NCI-H187 (cell line): ENCODE measurements around the gene SULF2.

Experiments
- DNase-seq, 2 experiments: peaks; one replicate each; lab custom pipeline; 2025; lab: John Stamatoyannopoulos, UW

Gene SULF2

GRCh38 chr20:47642624-47643023 is 142.7 kb downstream of the SULF2 start:
- DNase-seq: no peak

GRCh38 chr20:47642118-47642517 is 143.2 kb downstream of the SULF2 start:
- no peak for DNase-seq

- no peak for DNase-seq
Observed at GRCh38 chr20:47638851-47639250, 146.4 kb downstream of the SULF2 start.

GRCh38 chr20:47635256-47635655 is 150.0 kb downstream of the SULF2 start:
- DNase-seq: no peak

GRCh38 chr20:47631078-47631477 is 154.2 kb downstream of the SULF2 start:
- DNase-seq: no peak

- DNase-seq: no peak
Observed at GRCh38 chr20:47629907-47630306, 155.4 kb downstream of the SULF2 start.

- no peak for DNase-seq
Observed at GRCh38 chr20:47627540-47627939, 157.7 kb downstream of the SULF2 start.

- DNase-seq: no peak
Observed at GRCh38 chr20:47623206-47623605, 162.1 kb downstream of the SULF2 start.

GRCh38 chr20:47622118-47622665 is 163.1 kb downstream of the SULF2 start:
- no peak for DNase-seq

- no peak for DNase-seq
Observed at GRCh38 chr20:47620808-47621805, 164.2 kb downstream of the SULF2 start.

- no peak for DNase-seq
Observed at GRCh38 chr20:47618479-47618878, 166.8 kb downstream of the SULF2 start.

- no peak for DNase-seq
Observed at GRCh38 chr20:47614703-47615309, 170.5 kb downstream of the SULF2 start.

- no peak for DNase-seq
Observed at GRCh38 chr20:47612670-47613069, 172.6 kb downstream of the SULF2 start.

GRCh38 chr20:47611785-47612184 is 173.5 kb downstream of the SULF2 start:
- DNase-seq: no peak

GRCh38 chr20:47610945-47611250 is 174.4 kb downstream of the SULF2 start:
- DNase-seq: no peak

- no peak for DNase-seq
Observed at GRCh38 chr20:47610247-47610944, 174.9 kb downstream of the SULF2 start.

GRCh38 chr20:47609001-47609400 is 176.3 kb downstream of the SULF2 start:
- no peak for DNase-seq
